ENCODE data around the gene ELOVL2. TPM values are rescaled to one million over a fixed set of nuclear protein-coding genes. Genes with fewer than 3 reads are reported as not detected.

Gene ELOVL2
- total and polyA plus RNA-seq, 2 experiments from 2014 or later: 0.06 TPM; not detected in 1

- H3K36me3 ChIP-seq: no peaks in the 10 kb centered on the region
Observed at GRCh38 chr6:11056871-11057270, 12.8 kb upstream of the ELOVL2 start.

GRCh38 chr6:11055127-11055627 is 11.1 kb upstream of the ELOVL2 start:
- Histone ChIP-seq H3K4me1 (ENCODE audit: low read depth) (no peaks in the 10 kb centered on the region), H3K36me3 (no peaks in the 10 kb centered on the region), H3K4me3 (no peak overlapping the region), H3K27me3 (no peaks in the 10 kb centered on the region), H3K9me3 (ENCODE audit: low read depth) (no peaks in the 10 kb centered on the region), H3K27ac (no peak overlapping the region)
- no peak for DNase-seq (ENCODE audit: low read depth in 1 of 2, low spot score in 1 of 2)
- TF ChIP-seq CTCF (IDR thresholded peaks at IDR 0.05; ENCODE audit: low read depth, low read length): no peak

More at GRCh38 chr6:11056871-11057270, 12.8 kb upstream of the ELOVL2 start:
- H3K4me3 ChIP-seq: no peak overlapping the region
- no peaks in the 10 kb centered on the region for H3K27me3 ChIP-seq
- no peaks in the 10 kb centered on the region for H3K9me3 ChIP-seq (ENCODE audit: low read depth)
- no peak overlapping the region for H3K27ac ChIP-seq
- no peak for DNase-seq (ENCODE audit: low read depth in 1 of 2, low spot score in 1 of 2)
- no peaks in the 10 kb centered on the region for H3K4me1 ChIP-seq (ENCODE audit: low read depth)
- no peak for TF ChIP-seq CTCF (IDR thresholded peaks at IDR 0.05; ENCODE audit: low read depth, low read length)

- Histone ChIP-seq H3K27ac (no peak overlapping the region), H3K9me3 (ENCODE audit: low read depth) (no peaks in the 10 kb centered on the region), H3K36me3 (no peaks in the 10 kb centered on the region), H3K4me3 (no peak overlapping the region), H3K4me1 (ENCODE audit: low read depth) (no peaks in the 10 kb centered on the region), H3K27me3 (peaks cover under 1% of the 10 kb centered on the region)
- no peak for DNase-seq (ENCODE audit: low read depth in 1 of 2, low spot score in 1 of 2)
- TF ChIP-seq CTCF (IDR thresholded peaks at IDR 0.05; ENCODE audit: low read depth, low read length): no peak
Observed at GRCh38 chr6:11054722-11055121, 10.6 kb upstream of the ELOVL2 start.

- Histone ChIP-seq H3K27ac (no peak overlapping the region), H3K9me3 (ENCODE audit: low read depth) (no peaks in the 10 kb centered on the region), H3K27me3 (peaks cover 9% of the 10 kb centered on the region), H3K36me3 (no peaks in the 10 kb centered on the region), H3K4me1 (ENCODE audit: low read depth) (no peaks in the 10 kb centered on the region), H3K4me3 (no peak overlapping the region)
- no peak for TF ChIP-seq CTCF (IDR thresholded peaks at IDR 0.05; ENCODE audit: low read depth, low read length)
- DNase-seq (ENCODE audit: low read depth in 1 of 2, low spot score in 1 of 2): no peak
Observed at GRCh38 chr6:11053307-11053706, 9.2 kb upstream of the ELOVL2 start.

- TF ChIP-seq CTCF (IDR thresholded peaks at IDR 0.05; ENCODE audit: low read depth, low read length): no peak
- H3K9me3 ChIP-seq (ENCODE audit: low read depth): no peaks in the 10 kb centered on the region
- H3K4me1 ChIP-seq (ENCODE audit: low read depth): no peaks in the 10 kb centered on the region
- no peak overlapping the region for H3K4me3 ChIP-seq
- no peaks in the 10 kb centered on the region for H3K36me3 ChIP-seq
- H3K27me3 ChIP-seq: peaks cover 35% of the 10 kb centered on the region
- peak in 1 of 2 donors; percentile 72 for DNase-seq (ENCODE audit: low read depth in 1 of 2, low spot score in 1 of 2)
- H3K27ac ChIP-seq: no peak overlapping the region
Observed at GRCh38 chr6:11050731-11051130, 6.6 kb upstream of the ELOVL2 start.

Data from cardiac muscle cell (in vitro differentiated cells and primary cell).